ENCODE measurements around the gene LAMA3. TPM values are rescaled to one million over a fixed set of nuclear protein-coding genes. Genes with fewer than 3 reads are reported as not detected.

The LAMA3 gene
- total and polyA plus RNA-seq, 2 experiments from 2014 or later, result 3.9 to 4.9 TPM

DNA sequence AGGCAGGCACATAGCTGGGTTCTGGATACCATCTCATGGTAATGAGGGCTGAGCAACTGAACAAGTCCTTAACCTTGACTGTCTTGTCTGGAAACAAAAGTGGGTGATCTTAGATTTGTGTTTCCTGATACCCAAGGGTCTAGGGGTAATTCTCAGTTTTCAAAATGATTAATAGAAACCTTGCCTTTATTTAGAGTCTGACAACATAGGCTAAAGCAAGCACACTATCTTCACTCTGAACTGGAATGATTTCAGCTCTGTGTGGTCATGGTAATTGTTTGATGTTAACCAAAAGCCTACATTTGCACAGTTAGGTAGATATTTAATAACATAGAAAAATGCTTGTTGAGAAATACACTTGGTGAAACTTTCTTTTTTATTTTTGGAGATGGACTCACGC, 6.8 kb upstream of the LAMA3 start:
- Mint-ChIP-seq H3K9me3 (no peaks in the 10 kb centered on the region), H3K27me3 (ENCODE audit: insufficient read depth, low read depth, poor library complexity) (no peaks in the 10 kb centered on the region), H3K4me1 (no peaks in the 10 kb centered on the region), H3K27ac (no peak overlapping the region), H3K4me3 (no peak overlapping the region), H3K36me3 (ENCODE audit: low read depth) (no peaks in the 10 kb centered on the region)
- Histone ChIP-seq H3K36me3 (ENCODE audit: insufficient read depth) (no peaks in the 10 kb centered on the region), H2AFZ (peak overlapping the region; percentile 9; the same call in 1 of the 2 replicates), H3K27me3 (ENCODE audit: insufficient read depth) (peaks cover 6% of the 10 kb centered on the region; the same call in 1 of the 2 replicates), H3F3A (replicated peaks; ENCODE audit: low read depth) (no peaks in the 10 kb centered on the region), H3K27ac (ENCODE audit: low read depth) (no peak overlapping the region), H3K4me1 (ENCODE audit: insufficient read depth) (no peaks in the 10 kb centered on the region), H3K79me2 (replicated peaks; ENCODE audit: insufficient read depth) (no peaks in the 10 kb centered on the region), H3K4me2 (no peak overlapping the region), H4K20me1 (replicated peaks; ENCODE audit: insufficient read depth) (no peaks in the 10 kb centered on the region), H3K4me3 (no peak overlapping the region), H3K9me2 (ENCODE audit: insufficient read depth) (peaks cover 5% of the 10 kb centered on the region; the same call in 1 of the 2 replicates)
- TF ChIP-seq EZH2phosphoT487 (IDR thresholded peaks at IDR 0.05; ENCODE audit: unreplicated experiment) (no peak), POLR2AphosphoS5 (IDR thresholded peaks at IDR 0.05; ENCODE audit: low read depth) (no peak), EZH2 (IDR thresholded peaks at IDR 0.05; ENCODE audit: low read depth, unreplicated experiment) (no peak), ZNF462 (CRISPR knock-in tag; IDR thresholded peaks at IDR 0.05) (no peak), STAT1 (IDR thresholded peaks at IDR 0.05; ENCODE audit: unreplicated experiment) (no peak), REST (IDR thresholded peaks at IDR 0.05; ENCODE audit: unreplicated experiment) (no peak), NANOG (IDR thresholded peaks at IDR 0.05; ENCODE audit: borderline replicate concordance) (no peak), ZNF114 (CRISPR knock-in tag; IDR thresholded peaks at IDR 0.05) (no peak), CREB1 (CRISPR knock-in tag; IDR thresholded peaks at IDR 0.05; ENCODE audit: low read depth) (no peak), ZNF331 (CRISPR knock-in tag; IDR thresholded peaks at IDR 0.05; ENCODE audit: low read depth) (no peak), ETS1 (IDR thresholded peaks at IDR 0.05) (no peak), JUNB (IDR thresholded peaks at IDR 0.05; ENCODE audit: unreplicated experiment) (no peak)
- TF ChIP-seq, protein P1, sequence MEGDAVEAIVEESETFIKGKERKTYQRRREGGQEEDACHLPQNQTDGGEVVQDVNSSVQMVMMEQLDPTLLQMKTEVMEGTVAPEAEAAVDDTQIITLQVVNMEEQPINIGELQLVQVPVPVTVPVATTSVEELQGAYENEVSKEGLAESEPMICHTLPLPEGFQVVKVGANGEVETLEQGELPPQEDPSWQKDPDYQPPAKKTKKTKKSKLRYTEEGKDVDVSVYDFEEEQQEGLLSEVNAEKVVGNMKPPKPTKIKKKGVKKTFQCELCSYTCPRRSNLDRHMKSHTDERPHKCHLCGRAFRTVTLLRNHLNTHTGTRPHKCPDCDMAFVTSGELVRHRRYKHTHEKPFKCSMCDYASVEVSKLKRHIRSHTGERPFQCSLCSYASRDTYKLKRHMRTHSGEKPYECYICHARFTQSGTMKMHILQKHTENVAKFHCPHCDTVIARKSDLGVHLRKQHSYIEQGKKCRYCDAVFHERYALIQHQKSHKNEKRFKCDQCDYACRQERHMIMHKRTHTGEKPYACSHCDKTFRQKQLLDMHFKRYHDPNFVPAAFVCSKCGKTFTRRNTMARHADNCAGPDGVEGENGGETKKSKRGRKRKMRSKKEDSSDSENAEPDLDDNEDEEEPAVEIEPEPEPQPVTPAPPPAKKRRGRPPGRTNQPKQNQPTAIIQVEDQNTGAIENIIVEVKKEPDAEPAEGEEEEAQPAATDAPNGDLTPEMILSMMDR (conservative IDR thresholded peaks at IDR 0.05; ENCODE audit: low read depth in 2 of 2), result no peak
- no peak for ATAC-seq
- DNase-seq (ENCODE audit: low spot score), result no peak
